Renal pelvis (tissue), 12 donors: Measurements from ENCODE around the gene FAM163A. TPM values are rescaled to one million over a fixed set of nuclear protein-coding genes. Genes with fewer than 3 reads are reported as not detected.
"Not testable (repeated sequence)": the region's sequence is repeated elsewhere in the genome, so short reads cannot be mapped to it uniquely, and the experiment has no call there.

Experiments
- DNase-seq: peaks from one replicate; pipeline ENCODE4 v3.0.0-alpha.2; 2013
- long read RNA-seq, 16 experiments: transcript quantifications; one replicate each; lab custom pipeline, GENCODE V29; 2026
- polyA plus RNA-seq, 3 donors: library from polyadenylated mRNA; unstranded; fragments of 120-200 nt; gene quantifications; one replicate each; pipeline ENCODE4 v1.2.1, GENCODE V29; 2013; ENCODE audit not compliant: insufficient read length in 3 of 3

The FAM163A gene
- 1 to 10 TPM in 1 of 3 donors, under 1 TPM in 2; 0.76 to 1.1 (median 0.99) TPM for polyA plus RNA-seq
- long read RNA-seq, donor 1, partial matches to known transcripts = 0 of 1 reads
- long read RNA-seq, donor 1, other reads (novel, unspliced or antisense) = 0 of 1 reads
- long read RNA-seq, donor 2 = 0 reads
- long read RNA-seq, donor 3 = 0 reads
- long read RNA-seq, donor 4 = 0 reads
- long read RNA-seq, donor 5 = 0 reads
- long read RNA-seq, donor 6 = 0 reads
- long read RNA-seq, donor 7, partial matches to known transcripts = 0 of 1 reads
- long read RNA-seq, donor 7, other reads (novel, unspliced or antisense) = 0 of 1 reads
- long read RNA-seq, donor 8 = 0 reads
- long read RNA-seq, donor 9 = 0 reads
- long read RNA-seq, donor 10 = 0 reads
- long read RNA-seq, donor 11 = 0 reads
- long read RNA-seq, donor 12 = 0 reads
- long read RNA-seq, donor 13 = 0 reads
- long read RNA-seq, donor 14 = 0 reads
- long read RNA-seq, donor 15 = 0 reads
- long read RNA-seq, donor 16 = 0 reads

DNA sequence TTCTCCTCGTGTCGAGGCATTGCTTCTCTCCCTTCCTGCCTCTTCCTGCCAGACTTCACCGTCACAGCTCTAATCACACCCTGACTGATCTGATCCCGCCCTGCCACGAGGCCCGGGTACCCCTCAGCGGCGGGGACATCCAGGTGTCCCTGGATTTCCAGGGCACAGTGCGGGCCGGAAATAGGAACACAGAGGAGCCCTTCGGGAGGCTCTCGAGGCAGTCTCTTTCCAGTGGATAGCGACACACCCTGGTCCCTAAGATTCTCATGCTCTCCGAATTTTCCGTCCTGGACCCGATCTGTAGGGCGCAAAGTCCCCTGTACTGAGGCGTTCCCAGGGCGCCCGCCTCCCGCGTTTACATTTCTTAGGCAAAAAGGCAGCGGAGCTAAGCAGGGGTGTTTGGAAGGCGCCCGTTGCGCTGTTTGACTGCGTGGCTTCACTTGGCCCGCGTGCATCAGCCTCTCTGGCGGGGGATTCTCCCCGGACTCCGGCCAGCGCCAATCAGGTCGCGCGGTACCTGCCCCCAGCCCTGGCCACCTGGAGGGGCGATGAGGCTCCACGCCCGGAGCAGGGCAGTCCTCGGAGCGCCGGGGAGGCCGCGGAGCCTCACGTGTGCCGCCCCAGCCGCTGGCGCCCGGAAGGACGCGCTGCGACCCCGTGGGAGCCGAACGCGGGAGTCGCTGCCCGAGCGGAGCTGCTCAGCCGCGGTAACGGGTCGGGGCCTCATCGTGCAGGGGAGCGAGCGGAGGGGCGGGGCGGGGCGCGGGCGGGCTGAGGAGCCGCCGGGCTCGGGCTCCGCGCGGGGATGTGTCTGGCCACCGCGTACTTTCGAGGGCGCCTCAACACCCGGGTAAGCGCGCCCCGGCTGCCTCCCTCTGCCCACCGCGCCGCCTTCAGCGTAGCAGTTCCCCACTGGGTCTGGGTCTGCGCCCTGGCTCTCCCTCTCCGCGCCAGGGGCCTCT is at the start of gene FAM163A:
FAM163A (plus strand) TSS at position 575 of the 962 bp plus-strand sequence. CDS start 69,807 bp downstream, outside the sequence.
- DNase-seq = no peak

DNA sequence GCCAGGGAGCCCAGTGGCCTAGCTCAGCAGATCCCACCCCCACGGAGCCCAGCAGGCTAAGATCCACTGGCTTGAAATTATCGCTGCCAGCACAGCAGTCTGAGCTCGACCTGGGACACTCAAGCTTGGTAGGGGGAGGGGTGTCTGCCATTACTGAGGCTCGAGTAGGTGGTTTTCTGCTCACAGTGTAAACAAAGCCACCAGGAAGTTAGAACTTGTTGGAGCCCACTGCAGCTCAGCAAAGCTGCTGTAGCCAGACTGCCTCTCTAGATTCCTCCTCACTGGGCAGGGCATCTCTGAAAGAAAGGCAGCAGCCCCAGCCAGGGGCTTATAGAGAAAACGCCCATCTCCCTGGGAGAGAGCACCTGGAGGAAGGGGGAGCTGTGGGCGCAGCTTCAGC is 48.6 kb upstream of the FAM163A start:
- DNase-seq = not testable (repeated sequence)

GRCh38 chr1:179702946-179703539 is 40.0 kb upstream of the FAM163A start:
- no peak for DNase-seq

DNA sequence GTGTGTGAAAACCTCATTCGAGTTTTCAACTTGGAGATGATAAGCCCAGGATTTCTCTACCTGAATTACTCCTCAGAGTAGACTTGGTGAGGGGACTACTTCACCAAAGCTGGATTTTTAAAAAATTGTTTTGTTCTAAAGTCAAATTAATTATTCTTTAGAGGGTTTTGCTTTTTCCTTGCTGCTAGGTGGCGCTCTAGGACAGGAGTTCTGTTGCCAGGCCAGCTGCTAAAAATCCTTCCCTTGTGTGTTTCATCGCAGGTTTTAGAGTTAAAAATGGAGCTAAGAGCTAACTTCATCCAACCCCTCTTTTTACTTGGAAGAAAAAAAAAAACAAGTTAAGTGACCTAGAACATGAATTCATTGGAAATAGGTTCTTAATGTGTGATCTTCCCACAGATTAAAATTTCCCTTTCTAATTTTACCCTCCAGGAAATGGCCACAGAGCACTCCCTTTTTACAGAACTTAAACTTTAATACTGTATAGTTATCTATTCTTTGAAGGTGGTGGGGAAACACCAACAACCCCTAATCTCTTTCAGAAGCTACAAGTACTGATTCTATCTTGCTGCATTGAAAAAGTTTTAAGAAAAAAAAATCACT is 36.7 kb upstream of the FAM163A start:
- peak; percentile 79 for DNase-seq

GRCh38 chr1:179707406-179707805 is 35.7 kb upstream of the FAM163A start:
- no peak for DNase-seq

- no peak for DNase-seq
Measured at GRCh38 chr1:179708434-179709195, 34.5 kb upstream of the FAM163A start.

- peak; percentile 29 for DNase-seq
Measured at GRCh38 chr1:179709841-179710329, 33.2 kb upstream of the FAM163A start.

- no peak for DNase-seq
Measured at GRCh38 chr1:179714159-179714558, 28.9 kb upstream of the FAM163A start.

DNA sequence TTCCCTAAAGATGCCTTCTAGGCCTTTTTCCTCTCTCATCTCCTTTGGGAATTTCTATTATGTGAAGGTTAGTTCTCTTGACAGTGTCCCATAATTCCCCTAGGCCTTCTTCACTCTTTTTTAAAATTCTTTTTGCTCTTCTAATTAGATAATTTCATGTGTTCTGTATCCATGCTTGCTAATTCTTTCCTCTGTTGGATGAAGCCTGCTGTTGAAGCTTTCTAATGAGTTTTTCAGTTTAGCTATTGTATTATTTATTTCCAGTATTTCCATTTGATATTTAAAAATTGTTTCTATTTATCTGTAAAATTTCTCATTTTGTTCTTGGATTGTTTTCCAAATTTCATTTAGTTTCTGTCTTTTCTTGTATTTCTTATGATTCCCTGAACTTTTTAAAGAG is 28.5 kb upstream of the FAM163A start:
- DNase-seq = no peak

- no peak for DNase-seq
Measured at GRCh38 chr1:179719272-179719671, 23.8 kb upstream of the FAM163A start.

- DNase-seq = no peak
Measured at GRCh38 chr1:179728271-179728670, 14.8 kb upstream of the FAM163A start.

DNA sequence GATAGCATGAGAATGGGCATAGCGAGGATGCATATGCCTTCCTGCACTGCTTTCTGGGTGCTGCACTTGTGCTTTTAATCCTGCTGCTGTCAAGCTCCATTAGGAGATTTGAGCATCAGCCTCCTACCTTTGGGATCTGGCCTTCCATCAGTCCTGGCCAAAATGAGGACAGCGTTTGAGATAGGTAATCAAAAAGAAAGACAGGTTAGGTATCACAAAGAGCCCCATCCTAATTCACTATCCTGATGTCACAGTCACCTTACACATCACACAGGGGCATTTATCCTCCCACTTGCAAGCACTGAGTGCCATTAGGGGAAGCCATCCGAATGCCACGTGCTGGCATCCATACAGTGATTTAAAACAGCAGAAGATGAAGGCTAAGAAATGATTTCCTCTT is 13.2 kb upstream of the FAM163A start:
- DNase-seq = no peak

DNA sequence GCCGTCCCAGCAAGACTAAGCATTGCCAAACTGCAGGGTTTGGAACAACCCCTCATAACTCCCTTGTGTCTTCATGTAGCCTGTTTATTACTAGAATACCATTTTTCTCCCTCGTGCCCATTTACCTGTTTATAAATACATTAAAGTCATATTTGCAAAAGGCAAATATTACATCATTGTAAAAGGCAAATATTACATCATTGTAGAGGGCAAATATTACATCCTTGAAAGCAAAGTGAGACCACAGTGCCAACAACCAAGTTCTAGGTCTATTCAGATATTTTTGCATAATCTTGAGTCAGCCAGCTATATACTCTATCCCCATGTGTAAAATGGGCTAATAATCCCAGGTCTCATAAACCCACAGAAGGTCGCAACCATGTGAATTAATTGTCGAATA is 11.4 kb upstream of the FAM163A start:
- no peak for DNase-seq

- no peak for DNase-seq
Measured at GRCh38 chr1:179742291-179742690, 800 bp upstream of the FAM163A start.

DNA sequence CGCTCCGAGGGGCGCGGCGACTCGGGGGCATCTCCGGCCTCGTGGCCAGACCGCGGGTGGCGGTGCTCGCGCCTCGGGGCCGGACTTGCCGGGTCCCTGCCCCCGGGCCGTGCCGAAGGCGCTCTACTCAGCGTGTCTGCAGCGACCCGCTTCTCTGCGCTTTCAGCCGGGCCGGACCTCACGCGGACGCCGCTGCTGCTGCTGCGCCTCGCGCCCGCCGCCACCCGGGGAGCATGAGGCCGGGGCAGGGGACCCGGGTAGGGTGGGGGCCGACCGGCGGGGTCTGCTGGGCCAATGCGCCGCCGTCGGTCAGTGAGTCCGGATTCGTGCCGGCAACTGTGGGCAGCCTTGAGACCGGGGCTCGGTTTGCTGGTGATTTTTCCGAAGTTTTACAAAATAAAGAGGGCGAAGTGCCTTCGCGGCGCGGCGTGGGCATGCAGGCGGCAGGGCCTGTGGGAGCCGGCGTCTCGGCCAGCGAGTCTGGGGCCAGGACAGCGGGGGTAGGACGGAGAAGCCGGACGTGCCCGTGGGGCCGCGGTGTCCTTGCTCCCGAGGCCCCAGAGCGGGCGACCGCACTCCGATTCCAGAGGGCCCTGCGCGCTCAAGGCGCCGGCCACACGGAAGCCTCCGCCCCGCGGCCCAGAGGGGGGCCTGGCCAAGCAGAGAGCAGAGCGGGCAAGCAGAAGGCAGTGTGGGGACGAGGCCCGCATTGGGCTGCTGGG is 749 bp downstream of the FAM163A start:
- no peak for DNase-seq

DNA sequence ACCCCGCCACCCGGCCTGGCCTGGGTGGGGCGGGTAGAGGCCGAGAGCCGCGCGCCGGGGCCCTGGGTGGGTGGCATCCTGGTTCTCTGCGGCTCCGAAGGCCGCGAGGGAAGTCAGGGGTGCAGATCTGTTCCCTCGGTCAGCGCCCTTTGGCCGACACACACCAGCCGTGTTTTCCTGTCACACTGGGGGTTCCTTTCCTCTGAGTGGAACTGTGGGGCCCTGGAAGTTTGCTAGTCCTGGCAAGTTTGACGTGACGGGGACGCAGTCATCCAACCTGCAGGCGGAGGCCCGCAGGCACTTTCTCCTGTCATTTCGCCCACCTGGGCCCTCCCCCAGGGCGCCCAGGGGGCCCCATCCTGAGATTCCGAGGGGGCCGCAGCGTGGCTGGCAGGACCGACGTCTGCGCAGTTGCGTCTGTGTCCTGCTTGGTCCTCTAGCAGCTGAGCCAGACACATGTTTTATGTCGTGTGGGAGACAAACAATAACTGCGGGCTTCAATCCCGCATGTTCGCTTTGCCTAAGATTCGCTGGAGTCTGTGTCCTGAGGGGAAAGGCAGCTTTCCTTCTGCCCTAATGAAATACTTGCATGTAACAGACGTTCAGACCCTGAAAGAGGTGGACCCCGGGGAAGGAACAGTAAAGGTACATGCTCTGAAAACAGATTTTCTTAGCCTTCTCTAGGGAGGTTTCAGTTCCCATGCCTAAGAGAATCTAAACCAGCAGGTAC is 1.5 kb downstream of the FAM163A start:
- DNase-seq = no peak

DNA sequence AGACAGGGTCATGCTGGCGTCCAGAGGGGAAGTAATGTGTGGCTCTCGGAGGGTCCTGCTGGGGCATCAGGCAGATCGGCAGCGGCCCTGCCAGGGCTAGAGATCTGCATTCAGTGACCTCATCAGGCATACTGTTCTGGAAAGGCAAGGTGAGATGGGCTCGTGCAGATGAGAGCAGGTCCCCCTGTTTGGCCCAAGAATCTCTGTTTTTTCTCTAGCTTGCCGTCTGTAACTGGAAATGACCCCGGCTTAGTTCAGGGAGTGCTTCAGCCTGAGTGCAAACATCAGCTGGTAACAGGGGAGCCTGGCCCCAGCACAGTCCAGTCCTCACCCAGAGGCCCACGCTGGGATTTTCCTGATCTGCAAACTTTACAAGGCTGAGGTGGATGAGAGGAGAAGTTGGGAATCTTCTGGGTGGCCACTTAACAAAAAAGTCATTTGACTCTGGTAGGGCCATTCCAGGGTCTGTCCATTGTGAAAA is 2.1 kb downstream of the FAM163A start:
- DNase-seq = no peak

- DNase-seq = no peak
Measured at GRCh38 chr1:179745743-179746142, 2.7 kb downstream of the FAM163A start.

- no peak for DNase-seq
Measured at GRCh38 chr1:179747611-179748010, 4.5 kb downstream of the FAM163A start.
